Stimulated activated CD4-positive, alpha-beta T cell treated with anti-CD3 and anti-CD28 coated beads, Interleukin-2, amount 100 ng/mL, for 4 hours (primary cell): Measurements from ENCODE around the gene PTPRA.
"Not testable (repeated sequence)": the region's sequence is repeated elsewhere in the genome, so short reads cannot be mapped to it uniquely, and the experiment has no call there.

Experiments
- DNase-seq: peaks from one replicate; pipeline ENCODE4 v3.0.0-alpha.2; 2020; ENCODE audit warnings: low read depth

PTPRA gene

GRCh38 chr20:3003416-3003815 is 130.1 kb downstream of the PTPRA start:
- no peak for DNase-seq

GRCh38 chr20:3010985-3011723 is 137.9 kb downstream of the PTPRA start:
- no peak for DNase-seq

- no peak for DNase-seq
Observed at GRCh38 chr20:3011752-3012151, 138.5 kb downstream of the PTPRA start.

GRCh38 chr20:3013771-3014170 is 140.5 kb downstream of the PTPRA start:
- no peak for DNase-seq

- DNase-seq = no peak
Observed at GRCh38 chr20:3014179-3014578, 140.9 kb downstream of the PTPRA start.

- no peak for DNase-seq
Observed at GRCh38 chr20:3014662-3015061, 141.4 kb downstream of the PTPRA start.

GRCh38 chr20:3015302-3015701 is 142.0 kb downstream of the PTPRA start:
- DNase-seq = not testable (repeated sequence)

- no peak for DNase-seq
Observed at GRCh38 chr20:3021327-3021726, 148.0 kb downstream of the PTPRA start.

GRCh38 chr20:3021777-3022176 is 148.5 kb downstream of the PTPRA start:
- DNase-seq = no peak

GRCh38 chr20:3022559-3023490 is 149.5 kb downstream of the PTPRA start:
- not testable (repeated sequence) for DNase-seq

- no peak for DNase-seq
Observed at GRCh38 chr20:3027987-3028386, 154.7 kb downstream of the PTPRA start.

- DNase-seq = no peak
Observed at GRCh38 chr20:3031524-3032147, 158.4 kb downstream of the PTPRA start.

- no peak for DNase-seq
Observed at GRCh38 chr20:3032624-3033023, 159.3 kb downstream of the PTPRA start.

- no peak for DNase-seq
Observed at GRCh38 chr20:3037654-3038053, 164.4 kb downstream of the PTPRA start.

GRCh38 chr20:3038454-3038853 is 165.2 kb downstream of the PTPRA start:
- DNase-seq = no peak

- no peak for DNase-seq
Observed at GRCh38 chr20:3039426-3039825, 166.1 kb downstream of the PTPRA start.

GRCh38 chr20:3040086-3040485 is 166.8 kb downstream of the PTPRA start:
- no peak for DNase-seq

- DNase-seq = no peak
Observed at GRCh38 chr20:3041854-3042409, 168.7 kb downstream of the PTPRA start.

GRCh38 chr20:3042625-3043024 is 169.3 kb downstream of the PTPRA start:
- no peak for DNase-seq

- DNase-seq = no peak
Observed at GRCh38 chr20:3043322-3043721, 170.0 kb downstream of the PTPRA start, which contains the start of gene GNRH2. GNRH2 (plus strand) TSS chr20:3043622; CDS start chr20:3044415, 793 bp downstream.

- DNase-seq = no peak
Observed at GRCh38 chr20:3044336-3044965, 171.2 kb downstream of the PTPRA start.
